GM23248 (cell line): Measurements from ENCODE around the gene HABP4. TPM values are rescaled to one million over a fixed set of nuclear protein-coding genes. Genes with fewer than 3 reads are reported as not detected.

Experiments
- DNase-seq: peaks from one replicate; pipeline ENCODE4 v3.0.0-alpha.2; 2015
- H2AFZ ChIP-seq: fragments of 200-600 bp; sonication (generic); 2 replicates; pipeline ENCODE4 v1.6.1; 2016; ENCODE audit warnings: antibody characterized with exemption
- H3F3A ChIP-seq: fragments of 200-600 bp; sonication (generic); 2 replicates; pipeline ENCODE4 v1.6.1; 2016; ENCODE audit warnings: mild to moderate bottlenecking, antibody characterized with exemption, mixed run types; ENCODE audit not compliant: insufficient read depth
- H3K27ac ChIP-seq: fragments of 200-600 bp; sonication (generic); 2 replicates; pipeline ENCODE4 v1.5.1; 2016; ENCODE audit warnings: mild to moderate bottlenecking
- H3K27me3 ChIP-seq: fragments of 200-600 bp; sonication (generic); replicated peaks from 2 replicates; pipeline ENCODE4 v1.6.1; 2016; ENCODE audit warnings: mild to moderate bottlenecking; ENCODE audit not compliant: insufficient read depth
- H3K36me3 ChIP-seq: fragments of 200-600 bp; sonication (generic); 2 replicates; pipeline ENCODE4 v1.6.1; 2016; ENCODE audit warnings: low read depth, mild to moderate bottlenecking
- H3K4me1 ChIP-seq: fragments of 200-600 bp; sonication (generic); 2 replicates; pipeline ENCODE4 v1.6.1; 2016; ENCODE audit warnings: mild to moderate bottlenecking; ENCODE audit not compliant: insufficient read depth
- H3K4me2 ChIP-seq: fragments of 200-600 bp; sonication (generic); one replicate; pipeline ENCODE4 v1.6.1; 2016; ENCODE audit warnings: mild to moderate bottlenecking; ENCODE audit not compliant: unreplicated experiment
- H3K4me3 ChIP-seq: fragments of 200-600 bp; sonication (generic); 2 replicates; pipeline ENCODE4 v1.5.1; 2016; ENCODE audit warnings: mild to moderate bottlenecking
- H3K79me2 ChIP-seq: fragments of 200-600 bp; sonication (generic); 2 replicates; pipeline ENCODE4 v1.6.1; 2016; ENCODE audit warnings: mild to moderate bottlenecking; ENCODE audit not compliant: insufficient read depth
- H3K9ac ChIP-seq: fragments of 200-600 bp; sonication (generic); 2 replicates; pipeline ENCODE4 v1.6.1; 2016; ENCODE audit warnings: mild to moderate bottlenecking
- H3K9me2 ChIP-seq: fragments of 200-600 bp; sonication (generic); 2 replicates; pipeline ENCODE4 v1.6.1; 2016; ENCODE audit warnings: mixed run types, mild to moderate bottlenecking, moderate library complexity; ENCODE audit not compliant: insufficient read depth
- H3K9me3 ChIP-seq: fragments of 200-600 bp; sonication (generic); one replicate; pipeline ENCODE4 v1.6.1; 2017; ENCODE audit warnings: low read depth
- H4K20me1 ChIP-seq: fragments of 200-600 bp; sonication (generic); 2 replicates; pipeline ENCODE4 v1.6.0; 2016; ENCODE audit not compliant: insufficient read depth
- EZH2 ChIP-seq: fragments of 200-600 bp; sonication (generic); IDR thresholded peaks from 2 replicates; pipeline ENCODE4 v1.6.1; 2018; ENCODE audit warnings: antibody characterized with exemption, mild to moderate bottlenecking; ENCODE audit not compliant: insufficient read depth, poor library complexity, severe bottlenecking
- EZH2phosphoT487 ChIP-seq: fragments of 200-600 bp; sonication (generic); IDR thresholded peaks from 2 replicates; pipeline ENCODE4 v1.6.1; 2018; ENCODE audit warnings: antibody characterized with exemption, moderate library complexity, mild to moderate bottlenecking, low read depth; ENCODE audit not compliant: insufficient read depth
- WGBS, 2 experiments: methylation state at CpG; one replicate each; pipeline ENCODE4 v1.1.6; 2015 to 2017; ENCODE audit warnings: low lambda C conversion rate in 2 of 2, low coverage in 1 of 2; ENCODE audit errors: missing lambda C conversion rate in 2 of 2; 5-methylcytosine and 5-hydroxymethylcytosine counted together
- in situ Hi-C: fragments of 300-500 bp; cut with MboI; formaldehyde crosslinking; loops from 2 replicates; pipeline ENCODE4 v1.15.0; 2020
- polyA plus RNA-seq: library from polyadenylated mRNA; unstranded; fragments of >200 nt; fragmentation: Nextera tagmentation; extraction: Ambion mirVana; gene quantifications from 2 replicates; pipeline ENCODE4 v1.2.1, GENCODE V29; 2016
- total RNA-seq: library from RNA; depleted of rRNA; stranded (reverse); fragments of >200 nt; shearing (Covaris generic); gene quantifications from 2 replicates; pipeline ENCODE4 v1.2.3, GENCODE V29; 2014

HABP4 gene
- total and polyA plus RNA-seq, 2 experiments from 2014 or later = 13.2 to 17.2 TPM

- Histone ChIP-seq H3K4me3 (peak within 1 kb of the TSS; percentile 85), H3K9me3 (no peaks in the 10 kb centered on the region), H3K79me2 (peaks cover 36% of the 10 kb centered on the region), H3K9me2 (no peaks in the 10 kb centered on the region), H3K9ac (peak within 1 kb of the TSS; percentile 91), H2AFZ (peak within 1 kb of the TSS; percentile 100), H4K20me1 (no peaks in the 10 kb centered on the region), H3F3A (peaks cover 25% of the 10 kb centered on the region), H3K27me3 (no peaks in the 10 kb centered on the region), H3K27ac (peak within 1 kb of the TSS; percentile 94), H3K36me3 (no peaks in the 10 kb centered on the region), H3K4me2 (peak within 1 kb of the TSS; percentile 90), H3K4me1 (peaks cover 27% of the 10 kb centered on the region)
- TF ChIP-seq EZH2phosphoT487 = no peak
- DNase-seq = peak; percentile 99
- 1 to 2% methylated on average over 38 to 77 of the region's 100 CpGs for WGBS, 2 experiments
- in situ Hi-C loops = no loop called here
Observed at GRCh38 chr9:96418083-96418919, 31.7 kb upstream of the HABP4 start, which contains the start of gene ZNF367. ZNF367 (minus strand) TSS chr9:96418370; CDS start chr9:96418032, 338 bp downstream.

- TF ChIP-seq EZH2 (no peak), EZH2phosphoT487 (no peak)
- H3K79me2 ChIP-seq = peaks cover 29% of the 10 kb centered on the region
- WGBS, 2 experiments = 1% methylated on average over 47 to 52 of the region's 58 CpGs
- no peaks in the 10 kb centered on the region for H3K36me3 ChIP-seq
- peak overlapping the region; percentile 87 for H3K4me2 ChIP-seq
- H2AFZ ChIP-seq = peak overlapping the region; percentile 79
- no peaks in the 10 kb centered on the region for H4K20me1 ChIP-seq
- in situ Hi-C loops = no loop called here
- peak; percentile 78 for DNase-seq
- peak overlapping the region; percentile 94 for H3K27ac ChIP-seq
- peak overlapping the region; percentile 85 for H3K4me3 ChIP-seq
- no peaks in the 10 kb centered on the region for H3K9me3 ChIP-seq
- H3K27me3 ChIP-seq = no peaks in the 10 kb centered on the region
- H3F3A ChIP-seq = peaks cover 25% of the 10 kb centered on the region
- H3K9ac ChIP-seq = peak overlapping the region; percentile 91
- peaks cover 27% of the 10 kb centered on the region for H3K4me1 ChIP-seq
- no peaks in the 10 kb centered on the region for H3K9me2 ChIP-seq
Observed at GRCh38 chr9:96418920-96419690, 30.9 kb upstream of the HABP4 start.

GRCh38 chr9:96419691-96419969 is 30.3 kb upstream of the HABP4 start:
- Histone ChIP-seq H3K9me2 (no peaks in the 10 kb centered on the region), H3K9me3 (no peaks in the 10 kb centered on the region), H3K27me3 (no peaks in the 10 kb centered on the region), H3K79me2 (peaks cover 23% of the 10 kb centered on the region), H3K36me3 (no peaks in the 10 kb centered on the region), H3F3A (peaks cover 25% of the 10 kb centered on the region), H3K4me1 (peaks cover 27% of the 10 kb centered on the region), H3K4me2 (peak overlapping the region; percentile 87), H2AFZ (peak overlapping the region; percentile 79), H3K27ac (peak overlapping the region; percentile 94), H3K4me3 (peak overlapping the region; percentile 85), H3K9ac (peak overlapping the region; percentile 91), H4K20me1 (no peaks in the 10 kb centered on the region)
- peak; percentile 5 for DNase-seq
- WGBS, 2 experiments = 43% methylated on average over 2 of the region's 2 CpGs
- TF ChIP-seq EZH2phosphoT487 = no peak
- TF ChIP-seq EZH2 = no peak
- in situ Hi-C loops = no loop called here

- Histone ChIP-seq H3K4me2 (peak overlapping the region; percentile 87), H3K27me3 (no peaks in the 10 kb centered on the region), H3K9ac (peak overlapping the region; percentile 38), H3K36me3 (no peaks in the 10 kb centered on the region), H3K27ac (peak overlapping the region; percentile 94), H3F3A (peaks cover 25% of the 10 kb centered on the region), H3K79me2 (peaks cover 13% of the 10 kb centered on the region), H3K4me3 (peak overlapping the region; percentile 85; the same call in 1 of the 2 replicates), H4K20me1 (no peaks in the 10 kb centered on the region), H3K9me2 (no peaks in the 10 kb centered on the region), H2AFZ (peak overlapping the region; percentile 6; the same call in 1 of the 2 replicates), H3K4me1 (peaks cover 27% of the 10 kb centered on the region), H3K9me3 (no peaks in the 10 kb centered on the region)
- 61 to 64% methylated on average over 6 of the region's 6 CpGs for WGBS, 2 experiments
- peak; percentile 94 for DNase-seq
- TF ChIP-seq EZH2phosphoT487 (no peak), EZH2 (no peak)
- in situ Hi-C loops = no loop called here
Observed at GRCh38 chr9:96420468-96421219, 29.3 kb upstream of the HABP4 start.
